K562 (cell line): ENCODE results near the gene CZIB. TPM values are rescaled to one million over a fixed set of nuclear protein-coding genes. Genes with fewer than 3 reads are reported as not detected.

ENCODE experiments used
- ASH1L ChIP-seq: fragments of 450-650 bp; IDR thresholded peaks from 2 replicates; pipeline ENCODE4 v1.6.1; 2018; ENCODE audit warnings: borderline replicate concordance, mild to moderate bottlenecking, low read depth; ENCODE audit not compliant: partially characterized antibody
- CHD2 ChIP-seq: IDR thresholded peaks from 2 replicates; pipeline ENCODE4 v1.6.1; 2011; ENCODE audit warnings: low read depth, low read length
- DIDO1 ChIP-seq: fragments of 450-650 bp; IDR thresholded peaks from 2 replicates; pipeline ENCODE4 v1.6.1; 2016; ENCODE audit warnings: low read depth, missing biosample characterization, missing genetic modification characterization
- NFATC3 ChIP-seq: fragments of 450-650 bp; IDR thresholded peaks from 2 replicates; pipeline ENCODE4 v1.6.1; 2017; ENCODE audit warnings: mild to moderate bottlenecking
- RAD21 ChIP-seq, 2 experiments: fragments of 250-450 bp in 1 of 2; fragments of 450-650 bp in 1 of 2; sonication (Bioruptor Pico) in 1 of 2; formaldehyde crosslinking in 1 of 2; IDR thresholded peaks in 1 of 2; conservative IDR thresholded peaks in 1 of 2; 2 replicates each; pipeline versions ENCODE4 v1.4.0 to v1.8.0; 2020 to 2022; ENCODE audit warnings: mild to moderate bottlenecking in 2 of 2, moderate library complexity in 1 of 2
- SAFB2 ChIP-seq: fragments of 200-400 bp; formaldehyde crosslinking; IDR thresholded peaks from 2 replicates; pipeline ENCODE4 v1.6.1; 2018; ENCODE audit warnings: borderline replicate concordance, low read length, low read depth, moderate library complexity; ENCODE audit not compliant: severe bottlenecking
- SPI1 ChIP-seq: IDR thresholded peaks from 2 replicates; pipeline ENCODE4 v1.6.1; 2011; ENCODE audit warnings: low read depth, low read length, control low read depth, borderline replicate concordance
- TARDBP ChIP-seq: fragments of 450-650 bp; IDR thresholded peaks from 2 replicates; pipeline ENCODE4 v1.6.1; 2016
- ZC3H4 ChIP-seq: sonication (generic); formaldehyde crosslinking; IDR thresholded peaks from 2 replicates; pipeline ENCODE4 v1.9.0; 2021; ENCODE audit warnings: missing genetic modification reagents, borderline replicate concordance
- ZNF12 ChIP-seq: sonication (generic); formaldehyde crosslinking; IDR thresholded peaks from 2 replicates; pipeline ENCODE4 v1.4.0; 2020; ENCODE audit warnings: mild to moderate bottlenecking, missing genetic modification reagents
- ZNF140 ChIP-seq: fragments of 250-450 bp; sonication (Bioruptor Pico); IDR thresholded peaks from 2 replicates; pipeline ENCODE4 v1.8.0; 2021; ENCODE audit warnings: moderate library complexity, mild to moderate bottlenecking, inconsistent platforms
- ZNF217 ChIP-seq: sonication (generic); formaldehyde crosslinking; IDR thresholded peaks from 2 replicates; pipeline ENCODE4 v1.8.0; 2022; ENCODE audit warnings: mild to moderate bottlenecking, missing genetic modification reagents
- polyA plus RNA-seq, 8 experiments: library from polyadenylated mRNA; depleted of rRNA in 4 of 8; stranded (reverse) in 5 of 8; unstranded in 3 of 8; fragments of >200 nt; fragmentation: Nextera tagmentation in 2 of 8; fragmentation: Illumina TruSeq in 1 of 8; extraction: Ambion mirVana in 2 of 8; extraction: Trizol in 1 of 8; gene quantifications; 2 replicates each; pipeline versions ENCODE4 v1.2.1 to v1.2.3, GENCODE V29; 2011 to 2014; ENCODE audit warnings: inconsistent platforms in 1 of 8, missing spikeins in 1 of 8
- total RNA-seq, 7 experiments: library from RNA; depleted of rRNA in 6 of 7; stranded (reverse); fragments of >200 nt in 6 of 7; fragmentation: Illumina TruSeq in 2 of 7; extraction: Trizol in 2 of 7; gene quantifications; 2 replicates each; pipeline versions ENCODE4 v1.2.1 to v1.2.3, GENCODE V29; 2011 to 2021; ENCODE audit warnings: low replicate concordance in 1 of 7
- TF ChIP-seq, protein P1 (sequence below), 2 experiments: fragments of 450-650 bp; IDR thresholded peaks; 2 replicates each; pipeline ENCODE4 v1.6.1; 2018; ENCODE audit warnings: mild to moderate bottlenecking in 2 of 2, low read depth in 1 of 2; ENCODE audit not compliant: partially characterized antibody in 2 of 2
- TF ChIP-seq, protein P2 (sequence below): fragments of 450-650 bp; formaldehyde crosslinking; conservative IDR thresholded peaks from 2 replicates; pipeline ENCODE4 v1.4.0; 2022; ENCODE audit warnings: mild to moderate bottlenecking, missing genetic modification characterization
- TF ChIP-seq, protein P3 (sequence below): fragments of 250-450 bp; sonication (Bioruptor Pico); IDR thresholded peaks from 2 replicates; pipeline ENCODE4 v1.8.0; 2022; ENCODE audit warnings: inconsistent platforms
- TF ChIP-seq, protein P4 (sequence below): fragments of 450-650 bp; IDR thresholded peaks from 2 replicates; pipeline ENCODE4 v1.6.1; 2016; ENCODE audit warnings: borderline replicate concordance
- TF ChIP-seq, protein P5 (sequence below): fragments of 250-450 bp; sonication (Bioruptor Pico); IDR thresholded peaks from 2 replicates; pipeline ENCODE4 v1.8.0; 2021; ENCODE audit warnings: moderate library complexity, mild to moderate bottlenecking, inconsistent platforms

CZIB gene
- total and polyA plus RNA-seq, 9 of the 15 experiments (the other 6 are each of a cell fraction or from before 2014, with no cell fraction given): 52.6 to 111 (median 80.0) TPM

DNA sequence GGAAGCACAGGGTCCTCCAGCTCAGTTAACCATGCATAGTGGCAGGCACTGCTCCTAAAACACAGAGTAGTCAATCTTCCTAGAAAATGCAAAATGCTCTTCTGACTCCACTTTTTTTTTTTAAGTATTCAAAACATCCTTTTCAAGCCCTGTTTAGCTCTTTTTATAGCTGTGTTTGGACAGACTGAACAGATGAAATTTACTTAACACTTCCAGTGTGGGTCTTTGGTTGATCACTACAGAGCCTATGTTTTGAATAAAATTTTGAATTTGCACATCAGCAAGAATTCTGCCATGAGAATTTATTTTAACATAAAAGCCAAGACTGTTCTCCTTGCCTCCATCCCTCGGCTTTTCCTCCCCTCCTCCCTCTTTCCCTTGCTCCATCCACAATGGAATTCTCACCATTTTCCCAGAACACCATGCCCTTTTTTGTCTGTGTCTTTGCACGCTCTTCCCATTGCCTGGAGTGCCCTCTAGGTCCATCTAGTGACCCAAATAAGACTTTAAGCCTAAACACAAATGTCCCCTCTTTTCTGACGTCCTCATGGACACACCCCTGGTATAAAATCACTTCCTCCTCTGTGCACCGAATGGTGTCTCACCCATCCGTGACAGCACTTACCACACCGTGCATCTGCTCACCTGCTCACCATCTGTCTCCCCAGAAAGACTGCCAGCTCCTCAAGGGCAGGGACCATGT is 47.9 kb downstream of the CZIB start (continued):
- no peak for TF ChIP-seq ZNF217 (CRISPR knock-in tag)
- peak; percentile 36 to 68 for TF ChIP-seq RAD21 (CRISPR knock-in tag; conservative IDR thresholded peaks at IDR 0.05 in 1 of 2, IDR thresholded peaks at IDR 0.05 in 1 of 2)
- TF ChIP-seq, protein P1, sequence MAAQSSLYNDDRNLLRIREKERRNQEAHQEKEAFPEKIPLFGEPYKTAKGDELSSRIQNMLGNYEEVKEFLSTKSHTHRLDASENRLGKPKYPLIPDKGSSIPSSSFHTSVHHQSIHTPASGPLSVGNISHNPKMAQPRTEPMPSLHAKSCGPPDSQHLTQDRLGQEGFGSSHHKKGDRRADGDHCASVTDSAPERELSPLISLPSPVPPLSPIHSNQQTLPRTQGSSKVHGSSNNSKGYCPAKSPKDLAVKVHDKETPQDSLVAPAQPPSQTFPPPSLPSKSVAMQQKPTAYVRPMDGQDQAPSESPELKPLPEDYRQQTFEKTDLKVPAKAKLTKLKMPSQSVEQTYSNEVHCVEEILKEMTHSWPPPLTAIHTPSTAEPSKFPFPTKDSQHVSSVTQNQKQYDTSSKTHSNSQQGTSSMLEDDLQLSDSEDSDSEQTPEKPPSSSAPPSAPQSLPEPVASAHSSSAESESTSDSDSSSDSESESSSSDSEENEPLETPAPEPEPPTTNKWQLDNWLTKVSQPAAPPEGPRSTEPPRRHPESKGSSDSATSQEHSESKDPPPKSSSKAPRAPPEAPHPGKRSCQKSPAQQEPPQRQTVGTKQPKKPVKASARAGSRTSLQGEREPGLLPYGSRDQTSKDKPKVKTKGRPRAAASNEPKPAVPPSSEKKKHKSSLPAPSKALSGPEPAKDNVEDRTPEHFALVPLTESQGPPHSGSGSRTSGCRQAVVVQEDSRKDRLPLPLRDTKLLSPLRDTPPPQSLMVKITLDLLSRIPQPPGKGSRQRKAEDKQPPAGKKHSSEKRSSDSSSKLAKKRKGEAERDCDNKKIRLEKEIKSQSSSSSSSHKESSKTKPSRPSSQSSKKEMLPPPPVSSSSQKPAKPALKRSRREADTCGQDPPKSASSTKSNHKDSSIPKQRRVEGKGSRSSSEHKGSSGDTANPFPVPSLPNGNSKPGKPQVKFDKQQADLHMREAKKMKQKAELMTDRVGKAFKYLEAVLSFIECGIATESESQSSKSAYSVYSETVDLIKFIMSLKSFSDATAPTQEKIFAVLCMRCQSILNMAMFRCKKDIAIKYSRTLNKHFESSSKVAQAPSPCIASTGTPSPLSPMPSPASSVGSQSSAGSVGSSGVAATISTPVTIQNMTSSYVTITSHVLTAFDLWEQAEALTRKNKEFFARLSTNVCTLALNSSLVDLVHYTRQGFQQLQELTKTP (IDR thresholded peaks at IDR 0.05; ENCODE audit: low read depth in 1 of 2, partially characterized antibody in 2 of 2): no peak
- TF ChIP-seq ASH1L: no peak
- TF ChIP-seq, protein P2, sequence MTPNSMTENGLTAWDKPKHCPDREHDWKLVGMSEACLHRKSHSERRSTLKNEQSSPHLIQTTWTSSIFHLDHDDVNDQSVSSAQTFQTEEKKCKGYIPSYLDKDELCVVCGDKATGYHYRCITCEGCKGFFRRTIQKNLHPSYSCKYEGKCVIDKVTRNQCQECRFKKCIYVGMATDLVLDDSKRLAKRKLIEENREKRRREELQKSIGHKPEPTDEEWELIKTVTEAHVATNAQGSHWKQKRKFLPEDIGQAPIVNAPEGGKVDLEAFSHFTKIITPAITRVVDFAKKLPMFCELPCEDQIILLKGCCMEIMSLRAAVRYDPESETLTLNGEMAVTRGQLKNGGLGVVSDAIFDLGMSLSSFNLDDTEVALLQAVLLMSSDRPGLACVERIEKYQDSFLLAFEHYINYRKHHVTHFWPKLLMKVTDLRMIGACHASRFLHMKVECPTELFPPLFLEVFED: no peak
- TF ChIP-seq CHD2: no peak
- TF ChIP-seq, protein P3, sequence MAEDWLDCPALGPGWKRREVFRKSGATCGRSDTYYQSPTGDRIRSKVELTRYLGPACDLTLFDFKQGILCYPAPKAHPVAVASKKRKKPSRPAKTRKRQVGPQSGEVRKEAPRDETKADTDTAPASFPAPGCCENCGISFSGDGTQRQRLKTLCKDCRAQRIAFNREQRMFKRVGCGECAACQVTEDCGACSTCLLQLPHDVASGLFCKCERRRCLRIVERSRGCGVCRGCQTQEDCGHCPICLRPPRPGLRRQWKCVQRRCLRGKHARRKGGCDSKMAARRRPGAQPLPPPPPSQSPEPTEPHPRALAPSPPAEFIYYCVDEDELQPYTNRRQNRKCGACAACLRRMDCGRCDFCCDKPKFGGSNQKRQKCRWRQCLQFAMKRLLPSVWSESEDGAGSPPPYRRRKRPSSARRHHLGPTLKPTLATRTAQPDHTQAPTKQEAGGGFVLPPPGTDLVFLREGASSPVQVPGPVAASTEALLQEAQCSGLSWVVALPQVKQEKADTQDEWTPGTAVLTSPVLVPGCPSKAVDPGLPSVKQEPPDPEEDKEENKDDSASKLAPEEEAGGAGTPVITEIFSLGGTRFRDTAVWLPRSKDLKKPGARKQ: no peak
- TF ChIP-seq, protein P4, sequence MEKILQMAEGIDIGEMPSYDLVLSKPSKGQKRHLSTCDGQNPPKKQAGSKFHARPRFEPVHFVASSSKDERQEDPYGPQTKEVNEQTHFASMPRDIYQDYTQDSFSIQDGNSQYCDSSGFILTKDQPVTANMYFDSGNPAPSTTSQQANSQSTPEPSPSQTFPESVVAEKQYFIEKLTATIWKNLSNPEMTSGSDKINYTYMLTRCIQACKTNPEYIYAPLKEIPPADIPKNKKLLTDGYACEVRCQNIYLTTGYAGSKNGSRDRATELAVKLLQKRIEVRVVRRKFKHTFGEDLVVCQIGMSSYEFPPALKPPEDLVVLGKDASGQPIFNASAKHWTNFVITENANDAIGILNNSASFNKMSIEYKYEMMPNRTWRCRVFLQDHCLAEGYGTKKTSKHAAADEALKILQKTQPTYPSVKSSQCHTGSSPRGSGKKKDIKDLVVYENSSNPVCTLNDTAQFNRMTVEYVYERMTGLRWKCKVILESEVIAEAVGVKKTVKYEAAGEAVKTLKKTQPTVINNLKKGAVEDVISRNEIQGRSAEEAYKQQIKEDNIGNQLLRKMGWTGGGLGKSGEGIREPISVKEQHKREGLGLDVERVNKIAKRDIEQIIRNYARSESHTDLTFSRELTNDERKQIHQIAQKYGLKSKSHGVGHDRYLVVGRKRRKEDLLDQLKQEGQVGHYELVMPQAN: no peak
- no peak for TF ChIP-seq TARDBP
- TF ChIP-seq ZC3H4 (CRISPR knock-in tag): no peak
- TF ChIP-seq, protein P5, sequence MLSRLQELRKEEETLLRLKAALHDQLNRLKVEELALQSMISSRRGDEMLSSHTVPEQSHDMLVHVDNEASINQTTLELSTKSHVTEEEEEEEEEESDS (CRISPR knock-in tag): no peak
- TF ChIP-seq NFATC3: no peak
- TF ChIP-seq ZNF12 (CRISPR knock-in tag): no peak
- TF ChIP-seq DIDO1 (tag): no peak
- no peak for TF ChIP-seq ZNF140
- peak; percentile 52; the same call in 1 of the 2 replicates for TF ChIP-seq SPI1
- TF ChIP-seq SAFB2: no peak
